Measurements from ENCODE around the gene PKLR.
"Not testable (repeated sequence)": the region's sequence is repeated elsewhere in the genome, so short reads cannot be mapped to it uniquely, and the experiment has no call there.

Gene PKLR

GRCh38 chr1:155254228-155254713 is 47.0 kb downstream of the PKLR start:
- no peak for DNase-seq

DNA sequence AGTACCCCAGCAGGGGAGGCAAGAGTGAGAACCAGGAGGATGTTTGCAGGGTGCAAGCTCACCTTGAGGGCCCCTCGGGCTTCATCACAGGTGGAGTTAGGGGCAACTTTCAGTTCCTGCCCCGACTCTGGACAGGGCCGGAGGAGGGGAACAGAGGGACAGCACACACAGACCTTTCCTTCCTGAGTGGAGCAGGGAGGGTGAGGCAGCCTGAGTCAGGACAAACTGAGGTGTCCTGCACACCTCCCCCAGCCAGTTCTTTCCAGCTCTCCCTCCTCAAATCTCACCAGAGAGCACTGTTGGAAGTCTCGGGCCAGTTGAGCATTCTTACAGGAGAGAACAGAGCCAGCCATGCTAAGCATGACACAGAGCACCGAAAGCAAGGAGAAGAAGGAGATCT is 47.4 kb downstream of the PKLR start:
- no peak for DNase-seq

DNA sequence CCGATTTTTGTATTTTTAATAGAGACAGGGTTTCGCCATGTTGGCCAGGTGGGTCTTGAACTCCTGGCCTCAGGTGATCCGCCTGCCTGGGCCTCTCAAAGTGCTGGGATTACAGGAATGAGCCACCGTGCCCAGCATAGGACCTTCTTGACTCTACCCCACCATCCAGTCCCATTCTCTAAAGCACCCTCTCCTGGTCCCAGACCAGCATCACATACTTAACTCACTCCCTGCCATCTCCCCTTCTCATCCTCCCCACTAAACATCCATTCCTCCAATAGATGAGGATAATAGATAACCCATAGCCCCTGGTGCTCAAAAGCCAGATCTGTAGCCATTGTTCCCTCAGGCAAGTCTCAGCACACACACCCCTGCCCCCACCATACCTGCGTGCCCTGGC is 48.0 kb downstream of the PKLR start:
- no peak for DNase-seq

DNA sequence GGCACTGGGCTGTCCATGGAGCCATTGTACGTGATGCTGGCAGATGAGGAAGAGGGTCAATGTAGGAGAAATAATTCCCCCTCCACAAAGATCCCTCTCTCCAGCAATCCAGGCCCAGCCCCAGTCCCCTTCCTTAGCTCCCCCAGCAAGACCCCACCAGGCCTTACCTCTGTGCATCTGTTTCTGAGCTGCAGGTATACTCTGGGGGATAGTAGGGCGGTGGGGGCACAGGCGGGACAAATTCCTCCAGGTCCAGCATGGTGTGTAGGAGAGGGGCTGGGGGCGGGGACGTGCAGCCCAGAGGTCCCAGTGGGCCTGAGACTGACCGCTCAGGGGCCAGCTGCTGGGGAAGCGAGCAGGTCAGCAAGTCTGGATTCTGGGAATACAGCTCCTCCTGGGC is 49.7 kb downstream of the PKLR start:
- DNase-seq, result no peak

DNA sequence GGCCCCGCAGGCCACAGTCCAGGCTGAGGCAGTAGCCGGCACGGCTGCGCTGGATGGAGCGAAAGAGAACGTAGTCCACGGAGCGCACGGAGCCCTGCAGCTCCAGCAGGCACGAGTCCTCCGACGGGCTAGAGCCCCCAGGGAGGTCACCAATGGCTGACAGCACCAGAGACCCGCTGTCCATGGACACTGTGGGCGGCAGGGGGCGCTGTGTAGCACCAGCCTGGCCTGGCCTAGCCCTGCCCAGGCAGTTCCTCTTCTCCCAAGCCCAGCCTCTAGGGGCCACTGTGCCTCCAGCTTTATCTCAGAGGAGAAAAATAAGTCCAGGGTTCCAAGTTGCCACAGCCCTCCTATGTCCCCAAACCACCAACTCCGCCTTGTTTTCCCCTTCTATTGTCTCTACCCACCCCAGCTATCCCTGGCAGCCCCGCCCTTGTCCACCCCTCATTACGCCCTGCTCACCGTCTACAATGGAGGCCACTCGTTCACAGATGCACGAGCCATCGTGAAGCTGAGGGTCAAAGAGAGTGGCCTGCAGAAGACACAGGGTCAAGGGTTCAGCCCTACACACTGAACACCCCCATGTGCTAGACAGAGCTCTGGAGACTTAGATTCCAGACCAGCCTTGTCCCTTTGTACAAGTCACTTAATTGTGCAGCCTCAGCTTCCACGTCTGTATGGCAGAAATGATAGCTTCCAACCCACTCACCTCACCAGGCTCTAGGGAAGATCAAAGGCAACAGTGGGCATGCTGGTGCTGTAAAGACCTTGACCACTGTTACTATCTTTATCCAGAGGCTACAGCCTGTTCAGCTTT is 50.4 kb downstream of the PKLR start:
- DNase-seq, result peak; percentile 98

- DNase-seq, result no peak
Observed at GRCh38 chr1:155250246-155250632, 51.0 kb downstream of the PKLR start.

GRCh38 chr1:155247667-155248553 is 53.3 kb downstream of the PKLR start:
- DNase-seq, result no peak

- DNase-seq, result not testable (repeated sequence)
Observed at GRCh38 chr1:155246796-155247195, 54.4 kb downstream of the PKLR start.

DNA sequence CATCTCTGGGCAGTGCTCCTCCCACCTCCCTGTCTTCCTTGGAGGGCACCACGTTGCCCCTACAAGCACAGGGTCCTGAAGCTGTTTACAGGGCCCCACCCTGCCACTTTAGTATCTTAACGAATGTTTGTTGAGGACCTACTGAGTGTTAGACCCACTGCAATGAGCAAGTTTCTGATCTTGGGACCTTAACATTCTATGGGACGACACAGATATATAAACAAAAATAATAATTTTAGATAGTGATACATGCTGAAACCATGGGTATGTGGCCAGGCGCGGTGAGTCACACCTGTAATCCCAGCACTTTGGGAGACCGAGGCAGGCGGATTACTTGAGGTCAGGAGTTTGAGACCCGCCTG is 56.1 kb downstream of the PKLR start:
- DNase-seq, result no peak

DNA sequence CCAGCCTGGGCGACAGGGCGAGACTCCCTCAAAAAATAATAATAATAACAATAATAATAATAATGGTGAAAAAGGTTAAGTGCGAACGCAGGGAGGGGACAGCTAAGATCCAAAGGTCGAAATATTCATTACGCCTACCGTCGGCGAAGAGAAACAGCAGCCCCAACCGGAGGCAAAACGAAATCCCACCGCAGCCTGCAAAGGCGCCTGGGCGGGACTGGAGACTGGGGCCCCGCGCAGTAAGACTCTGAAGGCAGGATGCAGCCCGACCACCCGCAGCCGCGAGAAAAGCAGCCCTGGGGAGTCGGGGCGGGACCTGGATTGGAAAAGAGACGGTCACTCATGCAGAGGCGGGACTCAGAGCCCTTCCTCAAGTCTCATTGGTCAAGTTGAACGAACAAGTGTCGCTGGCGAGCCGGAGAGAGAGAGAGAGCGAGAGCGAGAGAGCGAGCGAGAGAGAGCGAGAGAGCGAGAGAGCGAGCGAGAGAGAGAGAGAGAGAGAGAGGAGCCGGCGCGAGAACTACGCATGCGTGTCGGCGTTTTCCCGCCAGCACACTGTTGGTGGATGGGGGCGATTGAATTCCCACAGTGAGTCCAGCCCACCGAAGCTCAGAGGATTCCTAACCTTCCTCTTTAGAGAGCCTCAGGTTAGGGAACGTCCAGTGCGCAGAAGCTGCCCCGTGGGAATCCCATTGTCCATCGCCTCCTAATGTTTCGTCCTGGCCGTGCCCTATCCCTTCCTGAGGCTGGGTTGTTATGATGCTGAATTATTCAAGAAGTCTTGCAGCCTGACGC is 56.7 kb downstream of the PKLR start:
- DNase-seq, result peak; percentile 95

GRCh38 chr1:155242805-155243358 is 58.4 kb downstream of the PKLR start:
- DNase-seq, result no peak

DNA sequence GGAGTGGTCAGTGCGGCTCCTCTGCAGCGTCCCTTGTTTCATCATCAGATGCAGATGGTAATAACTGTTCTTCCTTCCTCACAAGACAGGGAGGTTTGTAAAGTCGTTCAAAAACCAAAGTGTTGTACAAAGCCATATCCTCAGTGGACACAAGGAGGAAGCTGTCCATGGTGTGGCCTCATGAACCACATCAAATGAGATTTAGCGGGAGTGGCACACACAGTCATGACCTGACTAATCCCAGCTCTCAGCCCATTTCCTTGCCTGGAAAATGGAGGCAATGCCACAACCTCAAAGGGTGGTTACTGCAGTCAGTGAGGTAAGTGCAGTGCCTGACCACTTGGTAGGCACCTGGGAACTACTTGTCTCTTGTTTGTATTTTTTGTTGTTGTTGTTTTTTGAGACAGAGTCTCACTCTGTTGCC is 59.4 kb downstream of the PKLR start:
- no peak for DNase-seq

DNA sequence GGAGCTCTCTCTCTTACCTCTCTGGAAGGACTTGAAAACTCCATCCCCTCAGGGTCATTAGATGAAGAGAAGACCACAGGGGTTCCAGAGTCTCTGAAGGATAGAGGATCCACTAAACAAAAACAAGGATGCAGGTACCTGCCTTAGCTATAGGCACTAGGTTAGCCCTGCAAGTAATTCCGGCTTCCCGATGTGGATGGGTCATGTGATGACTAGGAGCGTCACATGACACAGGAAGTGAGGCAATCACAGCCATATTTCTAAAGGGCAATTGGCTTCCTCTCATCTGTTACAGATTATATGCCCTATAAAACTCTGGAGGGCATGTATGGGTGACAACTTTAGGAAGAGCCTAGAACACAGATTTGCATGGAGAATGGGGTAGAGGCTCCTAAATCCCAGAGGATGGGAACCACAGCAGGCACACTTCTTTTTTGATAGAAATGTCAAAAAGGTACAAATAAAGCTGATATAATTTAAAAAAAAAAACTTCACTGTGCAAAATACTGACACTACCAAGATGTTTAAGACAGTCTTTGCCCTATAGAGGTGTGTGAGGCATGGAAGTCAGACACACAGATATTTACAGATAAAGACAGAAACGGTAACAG is 60.1 kb downstream of the PKLR start:
- DNase-seq, result no peak

Measured in 8988T (cell line).